ENCODE data around the gene NT5E. TPM values are rescaled to one million over a fixed set of nuclear protein-coding genes. Genes with fewer than 3 reads are reported as not detected.
"Not testable (repeated sequence)": the region's sequence is repeated elsewhere in the genome, so short reads cannot be mapped to it uniquely, and the experiment has no call there.

Gene NT5E
- under 0.01 TPM for total RNA-seq

DNA sequence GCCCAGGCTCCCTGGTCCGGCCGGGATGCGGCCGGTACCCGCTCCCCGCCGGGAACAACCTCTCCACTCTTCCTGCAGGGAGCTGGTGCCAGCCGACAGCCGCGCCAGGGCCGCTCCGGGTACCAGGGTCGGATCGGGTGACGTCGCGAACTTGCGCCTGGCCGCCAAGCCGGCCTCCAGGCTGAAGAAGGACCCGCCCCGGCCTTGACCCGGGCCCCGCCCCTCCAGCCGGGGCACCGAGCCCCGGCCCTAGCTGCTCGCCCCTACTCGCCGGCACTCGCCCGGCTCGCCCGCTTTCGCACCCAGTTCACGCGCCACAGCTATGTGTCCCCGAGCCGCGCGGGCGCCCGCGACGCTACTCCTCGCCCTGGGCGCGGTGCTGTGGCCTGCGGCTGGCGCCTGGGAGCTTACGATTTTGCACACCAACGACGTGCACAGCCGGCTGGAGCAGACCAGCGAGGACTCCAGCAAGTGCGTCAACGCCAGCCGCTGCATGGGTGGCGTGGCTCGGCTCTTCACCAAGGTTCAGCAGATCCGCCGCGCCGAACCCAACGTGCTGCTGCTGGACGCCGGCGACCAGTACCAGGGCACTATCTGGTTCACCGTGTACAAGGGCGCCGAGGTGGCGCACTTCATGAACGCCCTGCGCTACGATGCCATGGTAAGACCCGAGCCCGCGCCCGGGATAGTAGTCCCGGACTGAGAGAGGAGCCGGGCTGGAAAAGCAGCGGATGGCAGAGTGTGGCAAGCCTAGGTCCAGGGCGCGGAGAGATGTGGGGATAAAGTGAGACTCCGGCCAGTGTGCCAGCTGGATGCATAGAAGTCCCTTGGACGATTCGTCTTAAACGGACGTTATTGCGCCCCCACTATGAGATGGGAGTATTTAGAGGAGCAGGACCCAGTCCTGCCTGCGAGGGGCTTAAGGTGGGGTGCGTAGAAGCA is at the start of gene NT5E:
TSS of gene NT5E (plus strand) at position 266 of the 942 bp plus-strand sequence. CDS start at position 323, 57 bp downstream.
- DNase-seq (ENCODE audit: low read depth in 2 of 3, low spot score in 2 of 3), result peak in 1 of 3 donors; percentile 46

DNA sequence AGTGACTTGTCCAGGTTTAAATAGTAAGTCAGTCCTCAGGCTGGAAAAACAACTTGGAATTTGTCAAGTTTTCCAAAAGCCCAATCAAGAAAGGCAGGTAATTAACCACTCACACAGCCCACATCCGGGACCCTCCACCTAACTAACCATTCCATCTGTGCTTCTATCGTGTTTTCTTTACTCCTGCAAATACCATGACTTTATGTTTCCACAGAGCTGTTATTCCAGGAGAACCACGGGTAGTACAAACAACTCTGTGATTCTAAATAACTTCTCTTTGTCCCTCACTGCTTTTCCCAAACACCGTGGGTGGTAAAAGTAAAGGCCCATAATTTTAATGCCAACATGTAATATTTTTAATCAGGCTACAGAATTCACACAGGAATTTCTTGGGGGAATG is 49.6 kb upstream of the NT5E start:
- no peak for DNase-seq (ENCODE audit: low read depth in 2 of 3, low spot score in 2 of 3)

DNA sequence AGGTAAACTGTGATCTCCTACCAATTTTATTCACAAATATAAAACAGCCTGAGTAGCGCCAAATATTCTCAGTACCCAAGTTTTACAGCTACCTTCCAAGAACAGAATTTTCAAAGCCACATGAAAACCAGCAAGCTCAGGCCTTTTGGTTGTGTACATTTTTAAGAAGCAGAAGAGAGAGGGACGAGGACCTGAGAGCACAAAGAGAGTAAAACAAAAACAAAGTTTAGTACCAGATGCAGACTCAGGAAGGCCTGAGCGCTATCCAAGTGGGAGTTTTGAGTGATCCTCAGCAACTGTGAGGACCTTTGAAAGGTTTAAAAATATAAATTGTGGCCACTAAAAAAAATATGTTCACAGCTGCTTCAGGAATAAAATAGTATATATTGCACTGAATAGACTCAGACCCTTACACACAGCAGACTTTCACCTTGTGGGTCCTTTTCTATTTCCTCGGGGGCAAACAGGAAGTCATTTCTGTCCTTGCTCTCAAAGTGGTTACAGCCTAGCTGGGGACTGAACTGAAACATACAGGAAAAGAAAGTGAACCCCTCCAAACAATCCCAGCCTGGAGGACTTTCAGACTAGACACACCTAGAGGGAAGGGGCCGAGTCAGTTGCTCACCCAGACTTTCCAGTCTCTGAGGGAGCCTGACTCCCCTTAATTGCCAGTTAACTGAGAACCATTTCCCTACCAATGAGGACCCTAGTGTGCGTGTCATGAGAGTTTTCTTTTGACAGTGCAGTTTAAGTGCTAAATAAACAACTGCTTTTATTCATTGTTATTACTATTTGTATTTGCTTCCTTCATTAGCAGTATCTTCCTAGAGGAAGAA is 48.5 kb upstream of the NT5E start:
- DNase-seq (ENCODE audit: low read depth in 2 of 3, low spot score in 2 of 3), result no peak

DNA sequence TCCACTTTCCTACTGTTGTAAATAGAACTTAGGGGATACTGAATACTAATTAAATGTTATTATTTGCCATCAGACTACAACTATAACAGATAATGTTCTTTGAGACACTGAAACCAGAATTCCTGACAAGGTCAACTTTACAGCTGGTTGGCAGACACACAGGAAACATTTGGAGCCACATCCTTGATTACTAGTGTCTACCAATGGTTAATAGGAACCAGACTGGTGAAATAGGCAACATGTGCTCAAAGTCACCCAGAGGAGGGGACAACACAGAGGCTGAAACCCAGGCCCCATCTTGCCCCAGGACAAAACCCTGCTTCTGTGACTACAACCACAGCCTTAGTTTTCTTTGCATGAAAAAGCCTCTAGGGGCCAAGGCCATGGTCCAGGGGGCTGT is 47.8 kb upstream of the NT5E start:
- no peak for DNase-seq (ENCODE audit: low read depth in 2 of 3, low spot score in 2 of 3)

DNA sequence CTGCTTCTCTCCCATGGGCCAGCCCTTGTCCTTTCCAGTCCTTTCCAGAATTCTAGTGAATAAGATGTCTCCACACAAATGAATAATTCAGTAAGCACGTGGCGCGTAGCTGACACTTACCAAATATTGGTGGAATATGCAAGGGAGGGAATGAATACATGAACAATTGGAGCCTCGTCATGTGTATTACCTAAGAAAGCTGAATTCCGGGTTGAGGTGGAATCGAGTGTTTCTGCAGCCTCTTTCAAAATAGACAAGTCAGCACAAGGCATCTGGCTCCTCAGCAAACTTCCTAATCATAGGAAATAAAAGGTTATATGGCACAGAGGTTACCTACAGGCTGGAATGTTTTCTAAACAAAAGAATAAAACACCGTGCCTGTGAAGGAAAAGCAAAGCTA is 47.0 kb upstream of the NT5E start:
- no peak for DNase-seq (ENCODE audit: low read depth in 2 of 3, low spot score in 2 of 3)

DNA sequence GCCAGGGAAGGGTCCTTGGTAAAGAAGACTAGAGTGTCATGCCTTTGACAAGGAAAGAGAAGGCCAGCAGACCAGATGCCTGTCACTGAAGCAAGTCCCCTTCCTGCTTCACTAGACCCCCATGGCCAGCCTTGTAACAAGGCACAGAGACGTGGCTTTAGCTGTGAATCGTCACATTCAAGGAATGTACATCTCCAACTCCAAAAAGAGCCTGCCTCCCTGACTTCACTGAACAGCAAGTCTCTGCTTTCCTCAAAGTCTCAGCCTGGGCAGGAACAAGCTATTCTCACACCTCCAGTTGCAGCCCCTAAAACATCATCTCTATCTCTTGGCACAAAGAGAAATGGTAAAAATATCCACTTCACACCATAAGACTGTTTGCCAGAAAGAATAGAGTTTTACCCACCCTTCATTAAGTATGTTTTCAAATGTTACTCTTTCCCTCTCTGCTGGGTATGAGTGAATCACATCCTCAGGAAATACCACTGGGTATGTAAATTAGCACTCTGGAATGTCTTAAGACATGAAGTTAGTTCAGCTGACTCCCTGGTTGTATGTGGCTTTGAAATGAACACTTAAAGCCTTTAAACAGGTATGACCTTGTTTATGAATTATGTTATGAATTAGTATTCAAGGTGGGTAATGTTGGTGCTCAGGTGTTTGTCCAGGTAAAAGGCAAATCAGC is 46.4 kb upstream of the NT5E start:
- DNase-seq (ENCODE audit: low read depth in 2 of 3, low spot score in 2 of 3), result peak in 2 of 3 donors; percentile 6 to 10

DNA sequence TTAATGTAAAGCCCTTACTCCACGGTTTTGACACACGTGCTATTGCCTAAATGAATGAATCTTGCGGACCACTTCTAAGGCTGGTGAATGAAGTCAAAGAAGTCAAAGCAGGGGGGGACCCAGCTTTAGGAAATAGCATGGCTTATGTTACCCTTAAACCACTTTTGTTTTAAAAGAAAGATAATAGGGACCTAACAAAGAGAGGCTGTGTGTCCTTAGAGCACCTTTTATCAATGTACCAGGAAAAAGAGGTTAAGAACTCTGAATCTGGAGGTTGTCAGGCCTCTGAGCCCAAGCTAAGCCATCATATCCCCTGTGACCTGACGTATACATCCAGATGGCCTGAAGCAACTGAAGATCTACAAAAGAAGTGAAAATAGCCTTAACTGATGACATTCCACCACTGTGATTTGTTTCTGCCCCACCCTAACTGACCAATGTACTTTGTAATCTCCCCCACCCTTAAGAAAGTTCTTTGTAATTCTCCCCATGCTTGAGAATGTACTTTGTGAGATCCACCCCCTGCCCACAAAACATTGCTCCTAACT is 45.8 kb upstream of the NT5E start:
- not testable (repeated sequence) for DNase-seq (ENCODE audit: low read depth in 2 of 3, low spot score in 2 of 3)

DNA sequence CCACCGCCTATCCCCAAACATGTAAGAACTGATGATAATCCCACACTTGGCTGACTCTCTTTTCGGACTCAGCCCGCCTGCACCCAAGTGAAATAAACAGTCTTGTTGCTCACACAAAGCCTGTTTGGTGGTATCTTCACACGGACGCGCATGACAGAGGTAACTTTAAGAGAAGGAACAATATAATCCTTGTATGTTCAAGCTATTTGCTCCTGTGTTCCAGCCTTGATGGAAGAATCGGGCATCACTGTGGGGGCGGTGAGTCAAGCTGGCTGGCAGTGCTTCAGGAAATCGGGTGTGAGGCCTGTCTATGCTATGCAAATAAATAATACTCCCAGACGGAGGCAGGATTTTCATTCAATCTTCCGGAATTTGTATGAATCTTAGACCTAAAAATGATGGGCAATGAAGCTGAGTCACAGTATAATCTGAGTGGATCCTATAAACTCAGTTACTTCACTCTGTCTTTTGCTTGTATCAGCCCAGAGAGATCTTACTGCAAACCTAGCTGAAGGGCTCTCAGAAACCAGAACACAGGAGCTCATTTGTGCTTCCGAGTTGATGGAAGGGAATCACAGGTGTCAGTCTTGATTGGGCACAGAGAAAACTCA is 45.2 kb upstream of the NT5E start:
- no peak for DNase-seq (ENCODE audit: low read depth in 2 of 3, low spot score in 2 of 3)

DNA sequence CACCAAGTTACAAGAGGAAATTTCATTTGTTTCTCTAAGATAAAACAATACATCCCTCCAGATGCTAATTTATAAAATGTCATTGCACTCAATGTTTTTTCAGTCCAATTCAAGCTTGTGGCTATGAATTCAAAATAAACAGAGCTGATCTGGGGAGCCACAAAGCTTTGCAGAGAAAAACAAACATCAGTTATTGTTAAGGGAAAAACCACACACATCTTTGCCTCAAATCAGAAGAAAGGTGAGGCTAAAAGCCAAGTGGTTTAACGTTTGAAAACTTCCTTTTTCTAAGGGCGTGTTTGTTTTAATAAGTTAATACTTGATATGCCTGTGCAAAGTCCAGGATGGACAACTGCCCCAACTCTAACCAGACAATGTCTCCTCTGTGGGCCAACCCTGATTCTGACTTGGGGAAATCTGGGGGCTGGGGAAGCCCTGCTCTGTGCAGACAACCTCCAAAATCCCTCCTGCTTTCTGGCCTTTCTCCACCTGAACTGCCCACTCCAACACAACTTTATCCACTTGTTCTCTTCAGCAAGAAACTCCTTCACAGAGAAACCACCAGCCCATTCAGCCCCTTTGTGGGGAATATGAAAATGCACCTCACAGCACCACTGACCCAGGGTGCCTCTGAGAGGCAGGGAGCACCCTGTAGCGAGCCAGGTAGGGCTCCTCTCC is 44.6 kb upstream of the NT5E start:
- no peak for DNase-seq (ENCODE audit: low read depth in 2 of 3, low spot score in 2 of 3)

DNA sequence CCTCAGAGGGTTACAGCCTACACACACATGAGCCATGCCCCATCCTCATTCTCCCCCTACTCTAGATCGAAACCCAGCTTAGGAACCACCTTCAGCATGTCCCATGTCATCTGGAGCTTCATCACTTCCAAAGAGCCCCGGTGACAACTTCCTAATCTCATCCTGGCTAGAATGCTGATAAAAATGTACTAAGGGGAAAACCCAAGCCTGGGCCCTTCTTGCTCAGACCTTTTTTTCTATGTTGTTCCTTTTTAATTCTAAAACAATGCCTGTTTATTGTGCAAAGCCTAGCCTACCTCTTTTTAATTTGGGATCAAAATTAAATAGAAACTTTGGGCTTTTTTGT is 44.1 kb upstream of the NT5E start:
- no peak for DNase-seq (ENCODE audit: low read depth in 2 of 3, low spot score in 2 of 3)

DNA sequence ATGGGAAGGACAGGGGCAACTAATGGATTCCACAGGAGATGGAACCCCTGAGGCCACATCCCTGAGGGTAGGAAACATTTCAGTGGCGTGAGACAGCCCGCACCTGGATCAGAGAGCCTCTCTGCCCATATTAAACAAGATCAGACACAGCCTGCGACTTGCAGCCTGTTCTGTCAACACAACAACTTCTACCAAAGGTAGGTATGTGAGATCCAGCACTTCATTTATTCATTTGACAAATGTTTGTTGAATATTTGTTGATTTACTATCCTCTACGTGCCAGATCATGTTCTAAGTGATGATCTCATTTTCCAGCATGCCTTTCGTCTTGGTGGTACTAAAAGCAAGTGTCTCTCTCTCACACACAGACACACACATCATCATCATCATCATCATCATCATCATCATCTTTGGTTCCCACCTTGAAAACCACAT is 43.2 kb upstream of the NT5E start:
- DNase-seq (ENCODE audit: low read depth in 2 of 3, low spot score in 2 of 3), result no peak

DNA sequence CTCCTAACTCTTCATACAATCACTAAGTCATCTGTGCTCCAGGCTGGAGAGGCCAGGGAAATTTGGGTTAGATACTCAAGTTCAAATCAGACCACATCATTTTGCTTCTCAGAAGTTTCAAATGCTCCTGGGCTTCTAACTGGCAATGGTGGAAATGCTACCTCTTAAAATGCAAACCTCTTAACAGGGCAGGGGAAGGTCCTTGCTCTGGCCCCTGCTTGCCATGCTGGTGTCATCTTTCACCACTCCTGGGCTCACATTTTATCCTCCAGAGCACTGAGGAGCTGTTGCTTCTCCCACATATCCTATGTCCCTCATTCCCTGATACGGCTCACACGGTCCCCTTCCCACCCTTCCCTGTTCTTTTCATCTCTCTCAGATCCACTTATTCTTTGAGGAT is 41.8 kb upstream of the NT5E start:
- DNase-seq (ENCODE audit: low read depth in 2 of 3, low spot score in 2 of 3), result no peak

DNA sequence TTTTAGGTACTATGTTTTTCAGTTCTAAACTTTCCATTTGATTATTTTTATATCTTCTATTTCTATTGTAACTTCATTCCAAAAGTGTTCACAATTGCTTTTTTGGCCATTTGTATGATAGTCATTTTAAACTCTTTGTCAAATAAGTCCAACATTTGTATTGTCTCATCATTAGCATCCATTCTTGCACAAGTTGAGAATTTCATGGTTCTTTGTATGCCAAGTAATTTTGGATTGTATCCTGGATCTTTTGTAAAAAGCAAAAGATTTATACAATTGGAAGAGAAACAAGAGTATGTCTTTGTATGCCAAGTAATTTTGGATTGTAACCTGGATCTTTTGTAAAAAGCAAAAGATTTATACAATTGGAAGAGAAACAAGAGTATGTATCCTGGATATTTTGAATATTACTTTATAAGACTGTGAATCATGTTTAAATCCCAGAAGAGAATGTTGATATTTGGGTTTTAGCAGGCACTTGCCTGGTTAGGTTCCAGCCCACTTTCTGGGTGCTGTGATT is 36.9 kb upstream of the NT5E start:
- DNase-seq (ENCODE audit: low read depth in 2 of 3, low spot score in 2 of 3), result no peak

DNA sequence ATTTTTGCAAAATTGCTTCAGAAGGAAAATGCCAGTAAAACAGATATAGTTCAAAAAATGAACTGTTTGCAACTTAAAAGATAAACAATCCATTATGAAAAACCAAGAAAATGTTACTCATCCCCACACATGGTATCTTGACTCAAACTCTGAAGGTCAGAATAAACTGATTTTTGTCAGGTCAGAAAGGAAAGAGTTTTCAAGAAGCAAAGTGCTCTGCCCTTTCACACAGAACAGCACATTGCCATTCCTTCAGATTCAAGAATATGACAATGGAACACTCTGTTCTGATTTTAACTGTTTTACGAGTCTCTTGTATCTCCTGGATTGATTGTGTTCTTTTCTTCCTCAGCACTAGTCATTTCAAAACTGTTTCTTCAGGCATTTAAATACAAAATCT is 33.8 kb upstream of the NT5E start:
- DNase-seq (ENCODE audit: low read depth in 2 of 3, low spot score in 2 of 3), result no peak

DNA sequence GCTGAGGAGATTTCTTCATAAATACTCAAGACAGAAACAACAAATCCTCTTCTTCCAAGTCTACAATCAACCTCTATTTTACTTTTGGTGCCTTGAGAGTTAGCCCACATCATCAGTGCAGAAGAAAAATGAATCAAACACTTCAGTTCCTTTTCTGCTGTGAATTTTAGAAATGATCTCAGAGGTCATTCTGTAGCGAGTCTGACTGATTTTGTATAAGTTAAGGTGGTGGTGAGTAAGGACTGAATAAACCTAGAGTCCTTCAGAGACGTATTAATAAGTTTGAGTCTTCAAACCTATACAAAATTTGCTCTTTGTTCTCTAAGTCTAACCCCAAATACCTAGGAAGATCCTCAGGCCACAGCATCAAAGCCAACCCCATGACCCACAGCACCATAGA is 33.1 kb upstream of the NT5E start:
- DNase-seq (ENCODE audit: low read depth in 2 of 3, low spot score in 2 of 3), result no peak

DNA sequence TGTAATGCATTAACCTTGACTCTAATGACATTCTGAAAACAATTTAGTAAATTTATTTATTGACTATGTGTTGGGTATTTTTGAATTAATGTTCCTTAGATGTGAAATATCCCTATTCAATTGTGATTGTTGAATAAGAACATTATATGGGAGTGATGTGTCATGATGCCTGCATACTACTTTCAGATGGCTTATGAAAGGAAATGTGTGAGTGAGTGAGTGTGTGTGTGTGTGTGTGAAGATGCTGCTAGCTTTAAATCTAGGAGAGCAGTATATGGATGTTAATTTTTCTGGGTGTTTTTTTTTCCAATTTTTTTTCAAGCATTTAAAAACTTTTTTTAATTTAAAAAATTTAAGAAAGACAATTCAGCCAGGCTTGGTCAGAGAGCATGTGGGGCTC is 32.5 kb upstream of the NT5E start:
- DNase-seq (ENCODE audit: low read depth in 2 of 3, low spot score in 2 of 3), result no peak

DNA sequence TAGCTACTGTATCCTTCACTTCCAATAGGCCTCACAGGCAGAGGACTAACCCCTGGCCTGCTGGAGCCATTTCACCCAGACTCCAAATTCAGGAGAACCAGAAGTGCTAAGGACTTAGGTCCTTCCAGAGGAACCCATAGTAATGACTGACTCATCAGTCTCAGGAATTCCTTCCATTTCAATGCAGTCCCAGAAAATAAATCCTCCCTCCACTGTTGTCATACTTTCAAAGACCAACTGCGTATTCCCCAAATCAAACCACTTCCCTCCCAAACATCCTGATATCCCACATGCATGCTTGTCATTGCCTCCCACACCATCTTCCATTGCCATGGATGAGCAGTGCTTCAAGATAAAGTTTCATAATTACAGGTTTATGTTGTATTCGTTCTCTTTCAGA is 31.8 kb upstream of the NT5E start:
- no peak for DNase-seq (ENCODE audit: low read depth in 2 of 3, low spot score in 2 of 3)

DNA sequence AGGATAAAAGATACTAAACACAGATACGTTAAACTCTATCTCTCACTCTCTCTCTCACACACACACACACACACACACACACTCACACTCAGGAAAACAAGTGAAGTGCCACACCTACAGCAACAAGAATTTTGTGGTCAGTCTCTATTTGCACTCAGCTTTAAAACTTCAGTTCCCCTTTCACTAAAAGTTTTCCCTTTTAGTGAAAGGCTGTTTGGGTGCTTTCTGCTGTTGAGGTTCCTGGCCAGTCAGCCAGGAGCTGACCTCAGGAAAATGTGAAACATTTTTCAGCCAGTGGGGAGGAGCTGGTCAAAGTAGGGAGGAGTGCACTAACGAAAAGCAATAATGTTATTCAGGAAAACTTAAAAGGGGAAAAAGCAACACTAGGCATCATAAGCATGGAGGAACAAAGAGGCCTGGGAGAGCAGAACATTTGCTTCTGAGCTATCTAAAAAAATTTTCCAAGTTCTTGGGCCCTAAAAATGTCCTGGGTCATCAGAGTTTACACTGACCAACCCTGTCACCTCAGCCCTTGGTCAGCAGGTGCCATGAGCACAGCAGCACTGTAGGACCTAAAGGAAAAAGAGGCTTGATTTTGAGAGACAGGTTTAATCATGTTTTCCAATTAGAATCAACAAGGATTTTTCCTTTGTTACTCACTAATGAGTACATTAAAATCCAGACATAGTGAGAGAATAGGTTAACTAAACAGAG is 30.7 kb upstream of the NT5E start:
- peak in 2 of 3 donors; percentile 2 to 50 for DNase-seq (ENCODE audit: low read depth in 2 of 3, low spot score in 2 of 3)

DNA sequence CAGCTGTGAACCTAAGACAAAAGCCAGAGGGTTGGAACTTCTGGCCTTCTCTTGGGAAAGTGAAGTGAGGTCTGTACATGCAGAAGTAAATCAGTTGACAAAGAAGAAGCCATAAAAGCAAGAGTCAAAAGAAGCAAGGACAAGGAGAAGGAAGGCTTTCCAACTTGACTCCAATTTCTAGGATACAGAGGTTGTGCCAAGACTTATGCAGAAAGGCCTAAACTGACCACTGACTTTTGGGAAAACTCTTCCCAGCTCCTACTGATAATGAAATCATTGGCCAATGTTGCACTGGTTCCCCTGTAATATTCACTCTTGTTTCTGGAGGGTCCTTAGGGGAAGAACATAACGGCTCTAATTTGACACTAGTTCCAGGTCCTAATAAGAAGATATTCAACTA is 29.3 kb upstream of the NT5E start:
- DNase-seq (ENCODE audit: low read depth in 2 of 3, low spot score in 2 of 3), result no peak
